Neural progenitor cell (in vitro differentiated cells): ENCODE measurements around the gene MMADHC. TPM values are rescaled to one million over a fixed set of nuclear protein-coding genes. Genes with fewer than 3 reads are reported as not detected.
"Not testable (repeated sequence)": the region's sequence is repeated elsewhere in the genome, so short reads cannot be mapped to it uniquely, and the experiment has no call there.

Source experiments
- DNase-seq: peaks from one replicate; pipeline ENCODE4 v3.0.0-alpha.2; 2016; ENCODE audit warnings: low spot score
- H2AFZ ChIP-seq: fragments of 200-600 bp; sonication (generic); replicated peaks from 2 replicates; pipeline ENCODE4 v1.6.1; 2016; ENCODE audit warnings: antibody characterized with exemption
- H3F3A ChIP-seq: fragments of 200-600 bp; sonication (generic); 2 replicates; pipeline ENCODE4 v1.6.1; 2016; ENCODE audit warnings: antibody characterized with exemption, low read depth
- H3K27ac ChIP-seq: fragments of 200-600 bp; sonication (generic); 2 replicates; pipeline ENCODE4 v1.5.1; 2016; ENCODE audit warnings: mild to moderate bottlenecking
- H3K27me3 ChIP-seq: fragments of 200-600 bp; sonication (generic); 2 replicates; pipeline ENCODE4 v1.6.1; 2016; ENCODE audit warnings: mild to moderate bottlenecking, moderate library complexity
- H3K36me3 ChIP-seq: fragments of 200-600 bp; sonication (generic); 2 replicates; pipeline ENCODE4 v1.5.1; 2016
- H3K4me1 ChIP-seq: fragments of 200-600 bp; sonication (generic); 2 replicates; pipeline ENCODE4 v1.6.1; 2016; ENCODE audit warnings: mixed run types
- H3K4me2 ChIP-seq: fragments of 200-600 bp; sonication (generic); 2 replicates; pipeline ENCODE4 v1.6.1; 2016
- H3K4me3 ChIP-seq: fragments of 200-600 bp; sonication (generic); 2 replicates; pipeline ENCODE4 v1.5.1; 2016
- H3K79me2 ChIP-seq: fragments of 200-600 bp; sonication (generic); 2 replicates; pipeline ENCODE4 v1.6.1; 2016; ENCODE audit warnings: low read depth
- H3K9ac ChIP-seq: fragments of 200-600 bp; sonication (generic); 2 replicates; pipeline ENCODE4 v1.6.1; 2016
- H3K9me3 ChIP-seq: fragments of 200-600 bp; sonication (generic); 2 replicates; pipeline ENCODE4 v1.5.1; 2016; ENCODE audit warnings: low read depth
- H4K20me1 ChIP-seq: fragments of 200-600 bp; sonication (generic); 2 replicates; pipeline ENCODE4 v1.6.1; 2016; ENCODE audit warnings: low read depth
- H3K27ac Mint-ChIP-seq: 3 replicates; pipeline ENCODE4 v1.8.0; 2021; ENCODE audit warnings: mixed read lengths
- H3K27me3 Mint-ChIP-seq: 2 replicates; pipeline ENCODE4 v1.8.0; 2022; ENCODE audit warnings: low read depth, mild to moderate bottlenecking, inconsistent platforms, moderate library complexity, mixed read lengths; ENCODE audit not compliant: insufficient read depth
- H3K36me3 Mint-ChIP-seq: 3 replicates; pipeline ENCODE4 v1.8.0; 2021; ENCODE audit warnings: mixed read lengths
- H3K4me1 Mint-ChIP-seq: 3 replicates; pipeline ENCODE4 v1.8.0; 2021; ENCODE audit warnings: mixed read lengths
- H3K4me3 Mint-ChIP-seq: 3 replicates; pipeline ENCODE4 v1.8.0; 2021; ENCODE audit warnings: mild to moderate bottlenecking, moderate library complexity, mixed read lengths
- H3K9me3 Mint-ChIP-seq: 3 replicates; pipeline ENCODE4 v1.8.0; 2020; ENCODE audit warnings: mixed read lengths
- CTCF ChIP-seq: fragments of 200-600 bp; sonication (generic); IDR thresholded peaks from 2 replicates; pipeline ENCODE4 v1.5.1; 2017; ENCODE audit warnings: antibody characterized with exemption, mild to moderate bottlenecking
- EZH2 ChIP-seq: fragments of 200-600 bp; sonication (generic); IDR thresholded peaks from 2 replicates; pipeline ENCODE4 v1.6.1; 2017; ENCODE audit warnings: antibody characterized with exemption, mild to moderate bottlenecking, moderate library complexity
- EZH2phosphoT487 ChIP-seq: fragments of 200-600 bp; sonication (generic); IDR thresholded peaks from 2 replicates; pipeline ENCODE4 v1.6.1; 2017; ENCODE audit warnings: antibody characterized with exemption
- total RNA-seq: library from RNA; depleted of rRNA; stranded (reverse); fragments of >200 nt; gene quantifications from 2 replicates; pipeline ENCODE4 v1.2.3, GENCODE V29; 2015; ENCODE audit warnings: low replicate concordance

Gene MMADHC
- total RNA-seq, 1 donor from 2014 or later, result 178 TPM

- H3K27me3 ChIP-seq, result no peaks in the 10 kb centered on the region
- Mint-ChIP-seq H3K36me3 (peaks cover 22% of the 10 kb centered on the region), H3K4me1 (no peaks in the 10 kb centered on the region), H3K27me3 (no peaks in the 10 kb centered on the region), H3K9me3 (no peaks in the 10 kb centered on the region), H3K4me3 (no peak overlapping the region), H3K27ac (no peak overlapping the region)
- H3K4me1 ChIP-seq, result no peaks in the 10 kb centered on the region
- peaks cover 8% of the 10 kb centered on the region for H3K79me2 ChIP-seq
- no peak overlapping the region for H3K4me3 ChIP-seq
- H3K9ac ChIP-seq, result no peak overlapping the region
- no peaks in the 10 kb centered on the region for H3K9me3 ChIP-seq
- no peak overlapping the region for H2AFZ ChIP-seq
- H4K20me1 ChIP-seq, result peaks cover 6% of the 10 kb centered on the region
- no peaks in the 10 kb centered on the region for H3F3A ChIP-seq
- no peak overlapping the region for H3K4me2 ChIP-seq
- no peak overlapping the region for H3K27ac ChIP-seq
- peaks cover 40% of the 10 kb centered on the region for H3K36me3 ChIP-seq
- TF ChIP-seq EZH2 (no peak), EZH2phosphoT487 (no peak), CTCF (no peak)
- no peak for DNase-seq
Observed at GRCh38 chr2:149572102-149572953, 15.2 kb downstream of the MMADHC start.

GRCh38 chr2:149568138-149568537 is 19.4 kb downstream of the MMADHC start:
- H3K36me3 ChIP-seq, result peaks cover 21% of the 10 kb centered on the region
- no peaks in the 10 kb centered on the region for H3K4me1 Mint-ChIP-seq
- H3K4me2 ChIP-seq, result no peak overlapping the region
- H3F3A ChIP-seq, result no peaks in the 10 kb centered on the region
- DNase-seq, result no peak
- no peak for TF ChIP-seq EZH2phosphoT487
- no peak for TF ChIP-seq EZH2
- no peak for TF ChIP-seq CTCF
- no peak overlapping the region for H2AFZ ChIP-seq
- no peak overlapping the region for H3K9ac ChIP-seq
- no peaks in the 10 kb centered on the region for H3K79me2 ChIP-seq
- H3K27ac ChIP-seq, result no peak overlapping the region
- H3K9me3 Mint-ChIP-seq, result no peaks in the 10 kb centered on the region
- H3K4me3 ChIP-seq, result no peak overlapping the region
- H3K27me3 ChIP-seq, result no peaks in the 10 kb centered on the region
- H4K20me1 ChIP-seq, result peaks cover 5% of the 10 kb centered on the region
- H3K4me3 Mint-ChIP-seq, result no peak overlapping the region
- no peaks in the 10 kb centered on the region for H3K27me3 Mint-ChIP-seq
- peaks cover 13% of the 10 kb centered on the region for H3K36me3 Mint-ChIP-seq
- H3K27ac Mint-ChIP-seq, result no peak overlapping the region
- H3K4me1 ChIP-seq, result no peaks in the 10 kb centered on the region
- H3K9me3 ChIP-seq, result no peaks in the 10 kb centered on the region

- no peaks in the 10 kb centered on the region for H3K9me3 Mint-ChIP-seq
- H3K79me2 ChIP-seq, result no peaks in the 10 kb centered on the region
- H3K36me3 ChIP-seq, result peaks cover 21% of the 10 kb centered on the region
- peaks cover 10% of the 10 kb centered on the region for H3K36me3 Mint-ChIP-seq
- H3K27ac ChIP-seq, result no peak overlapping the region
- peaks cover 4% of the 10 kb centered on the region for H4K20me1 ChIP-seq
- H3K9me3 ChIP-seq, result no peaks in the 10 kb centered on the region
- no peaks in the 10 kb centered on the region for H3K4me1 ChIP-seq
- TF ChIP-seq CTCF (no peak), EZH2phosphoT487 (no peak), EZH2 (no peak)
- DNase-seq, result no peak
- H3K4me1 Mint-ChIP-seq, result no peaks in the 10 kb centered on the region
- no peak overlapping the region for H3K4me3 ChIP-seq
- H3K9ac ChIP-seq, result no peak overlapping the region
- no peaks in the 10 kb centered on the region for H3K27me3 ChIP-seq
- H3F3A ChIP-seq, result no peaks in the 10 kb centered on the region
- no peak overlapping the region for H2AFZ ChIP-seq
- H3K4me3 Mint-ChIP-seq, result no peak overlapping the region
- H3K4me2 ChIP-seq, result no peak overlapping the region
- H3K27me3 Mint-ChIP-seq, result no peaks in the 10 kb centered on the region
- no peak overlapping the region for H3K27ac Mint-ChIP-seq
Observed at GRCh38 chr2:149566652-149567051, 20.9 kb downstream of the MMADHC start.

GRCh38 chr2:149565625-149566024 is 21.9 kb downstream of the MMADHC start:
- not testable (repeated sequence) for H3K79me2 ChIP-seq, H3K27ac Mint-ChIP-seq, H3K27me3 Mint-ChIP-seq, H3K9ac ChIP-seq, H3K9me3 ChIP-seq, H3K27me3 ChIP-seq, H3K4me1 ChIP-seq, H3K4me3 ChIP-seq, DNase-seq, H3K27ac ChIP-seq, H3K4me3 Mint-ChIP-seq, H3K36me3 Mint-ChIP-seq, H2AFZ ChIP-seq, H3K9me3 Mint-ChIP-seq, H3F3A ChIP-seq, H4K20me1 ChIP-seq, H3K4me1 Mint-ChIP-seq, H3K4me2 ChIP-seq
- peaks cover 14% of the 10 kb centered on the region for H3K36me3 ChIP-seq
